NCI-H2227 (cell line): ENCODE measurements around the gene TUBB1.
"Not testable (repeated sequence)": the region's sequence is repeated elsewhere in the genome, so short reads cannot be mapped to it uniquely, and the experiment has no call there.

ENCODE experiments used
- DNase-seq: peaks from one replicate; lab custom pipeline; 2025; ENCODE audit not compliant: unreplicated experiment; lab: John Stamatoyannopoulos, UW

Gene TUBB1

DNA sequence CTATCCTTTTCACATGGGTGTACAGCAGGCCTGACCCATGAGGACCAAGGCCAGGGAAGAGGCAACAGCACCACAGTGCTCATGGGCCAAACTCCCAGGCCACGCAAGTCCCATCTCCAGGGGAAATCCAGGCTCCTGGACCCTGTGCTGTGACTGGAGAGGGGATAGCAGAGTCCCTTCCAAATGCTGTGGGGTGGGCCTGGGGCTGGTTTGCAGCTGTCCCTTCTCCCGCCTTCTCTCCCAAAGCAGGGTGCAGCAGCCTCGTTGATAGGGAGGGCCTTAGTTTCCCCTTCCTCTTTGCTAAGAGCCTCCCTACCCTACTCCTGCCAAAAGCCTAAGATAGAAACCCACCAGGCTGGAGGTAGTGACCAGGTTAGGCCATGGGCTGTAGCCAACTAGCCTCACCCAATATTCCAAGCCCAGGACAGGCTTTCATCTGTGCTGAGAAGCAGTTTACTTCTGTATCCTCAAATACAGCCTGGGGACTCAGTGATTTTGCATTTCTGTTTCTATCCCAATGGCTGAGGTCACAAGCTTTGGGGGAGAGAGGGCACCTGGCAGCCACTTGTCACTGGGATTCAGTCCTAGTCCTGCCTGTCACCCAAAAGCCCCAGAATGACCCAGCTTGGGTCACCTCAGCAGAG lies 13.6 kb upstream of the TUBB1 start:
- no peak for DNase-seq

DNA sequence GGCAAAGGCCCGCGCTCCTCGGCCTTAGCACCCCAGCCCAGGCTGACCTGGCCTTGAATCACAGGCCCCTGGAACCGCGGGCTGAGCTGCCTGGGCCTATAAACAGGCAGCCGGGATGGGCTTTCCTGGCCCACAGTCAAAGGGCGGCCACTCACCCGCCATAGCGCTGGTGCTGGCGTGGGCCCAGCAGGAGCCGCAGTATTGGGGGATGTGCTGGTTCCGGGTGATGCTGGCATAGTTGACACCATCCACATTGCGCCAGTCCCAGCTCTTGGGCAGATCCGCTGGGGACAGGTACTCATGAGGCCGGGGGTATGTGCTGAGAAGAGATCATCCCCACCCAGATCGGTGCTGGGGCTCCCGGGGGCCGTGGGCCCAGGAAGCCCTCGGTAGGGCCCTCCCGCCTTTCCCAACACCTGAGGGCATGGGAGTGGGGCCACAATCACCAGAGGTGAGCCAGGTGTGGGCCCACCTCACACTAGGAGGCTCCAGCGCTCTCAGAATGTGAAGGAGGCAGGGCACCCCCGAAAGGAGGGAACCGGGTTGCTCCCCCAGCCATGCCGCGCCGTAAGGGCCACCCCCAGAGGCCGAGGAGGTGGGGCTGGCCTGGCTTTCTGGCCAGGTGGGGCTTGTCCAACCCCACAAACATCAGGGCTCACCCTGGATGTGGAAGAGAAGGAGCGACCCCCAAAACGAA lies 12.9 kb upstream of the TUBB1 start:
- DNase-seq, result no peak

DNA sequence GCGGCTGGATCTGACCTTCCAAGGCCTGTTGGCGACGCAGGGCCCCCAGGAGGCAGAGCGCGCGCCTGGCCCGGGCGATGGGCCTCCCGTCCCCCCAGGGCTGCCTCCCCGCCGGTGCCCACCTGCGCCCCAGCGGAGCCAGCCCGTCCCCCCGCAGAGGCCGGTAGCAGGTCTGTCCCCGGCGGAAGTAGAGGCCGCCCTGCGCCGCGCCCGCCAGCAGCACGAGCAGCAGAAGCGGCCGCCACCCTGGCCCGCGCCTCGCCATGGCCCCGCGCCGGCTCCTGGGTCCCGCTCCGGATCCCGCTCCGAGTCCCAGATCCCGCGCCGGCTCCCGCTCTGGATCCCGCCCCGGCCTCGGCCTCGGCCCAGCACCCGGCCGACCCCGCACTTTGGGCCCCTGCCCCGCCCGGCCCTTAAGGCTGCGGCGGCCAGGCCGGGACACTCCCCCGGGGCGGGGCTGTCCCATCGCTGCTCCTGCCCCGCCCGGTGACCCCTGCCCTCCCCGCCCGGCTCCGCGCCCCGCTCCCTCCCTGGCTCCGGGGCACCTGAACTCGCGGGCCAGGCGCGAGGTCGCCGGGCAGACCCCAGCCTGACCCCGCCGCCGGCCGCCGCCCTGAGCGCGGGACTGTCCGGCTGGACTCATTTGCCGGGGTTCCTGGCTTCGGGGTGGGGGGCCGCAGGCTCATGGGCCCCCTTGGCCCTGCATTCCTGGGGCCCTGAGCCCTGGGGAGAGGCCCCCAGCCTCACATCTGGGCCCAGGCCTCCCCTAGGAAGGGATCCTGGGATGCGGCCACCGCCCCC lies 12.2 kb upstream of the TUBB1 start, which contains the start of gene CTSZ:
Gene CTSZ (minus strand): TSS at position 391 of the 801 bp plus-strand sequence. CDS start 126 bp downstream, at position 265.
- no peak for DNase-seq

DNA sequence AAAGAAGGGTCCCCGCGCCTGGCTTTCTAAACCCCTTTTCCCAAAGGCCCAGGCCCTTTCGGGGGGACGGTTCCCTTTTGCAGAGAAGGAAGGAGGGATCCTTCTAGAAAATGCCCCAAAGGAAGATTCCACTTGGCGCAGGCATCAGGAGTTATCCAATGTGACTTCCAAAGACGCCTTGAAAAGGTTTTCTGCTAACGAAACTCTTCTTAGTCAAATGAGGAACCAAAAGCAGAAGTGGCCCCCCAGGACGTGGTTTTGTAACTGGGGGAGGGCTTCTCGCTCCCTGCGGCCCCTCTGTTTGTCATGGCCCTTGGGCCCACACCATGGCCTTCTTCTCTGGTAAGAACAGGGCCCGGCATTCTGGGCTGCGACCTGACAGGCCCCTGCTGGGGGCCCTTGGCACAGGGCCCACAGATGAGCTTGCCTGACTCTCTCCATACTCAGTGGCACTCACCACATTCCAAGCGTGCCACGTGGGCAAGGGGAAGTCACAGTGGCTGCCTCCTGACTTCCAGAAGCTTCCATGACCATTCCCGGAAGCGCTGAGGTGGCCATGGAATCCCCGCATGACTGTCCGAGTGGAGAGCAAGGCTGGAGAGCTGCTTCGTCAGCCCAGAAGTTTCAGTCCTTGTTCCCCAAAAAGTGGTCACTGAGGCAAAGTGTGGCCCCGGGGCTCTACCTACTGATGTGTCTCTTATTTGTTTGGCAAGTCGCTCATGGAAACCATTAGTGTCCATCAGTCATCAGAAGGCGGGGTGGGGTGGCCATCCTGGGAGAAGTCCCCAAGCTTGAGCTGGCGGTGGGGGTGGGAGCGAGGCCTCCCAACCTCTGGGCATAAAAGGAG lies 11.3 kb upstream of the TUBB1 start:
- no peak for DNase-seq

DNA sequence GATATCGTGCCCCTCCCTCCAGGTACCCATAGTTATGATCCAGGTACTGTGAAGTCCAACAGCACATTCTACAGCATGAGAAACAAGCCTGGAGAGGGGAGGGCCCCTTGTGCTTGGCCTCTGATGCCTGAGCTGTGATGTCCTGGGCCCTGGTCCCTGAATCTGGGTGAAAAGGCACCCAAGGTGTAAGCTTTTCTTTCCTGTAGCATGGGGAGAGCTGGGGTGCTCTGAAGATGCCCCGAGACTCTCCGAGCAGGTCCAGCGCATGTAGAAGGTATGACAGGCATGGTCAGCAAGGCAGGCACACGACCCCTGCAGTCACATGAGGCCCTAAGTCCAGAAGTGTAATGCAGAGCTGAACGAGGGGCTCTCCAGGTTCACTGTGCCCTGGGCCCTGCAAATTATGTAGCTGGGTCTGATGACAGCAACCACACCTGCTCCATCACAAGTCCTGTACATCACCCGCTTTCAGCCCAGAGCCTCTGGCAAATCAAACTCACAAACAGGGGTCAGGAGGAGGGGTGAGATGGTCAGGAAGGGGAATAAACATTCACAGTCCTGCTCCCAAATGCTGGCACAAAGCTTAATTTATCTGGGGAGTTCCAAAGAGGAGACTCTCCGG lies 10.4 kb upstream of the TUBB1 start:
- DNase-seq, result no peak

DNA sequence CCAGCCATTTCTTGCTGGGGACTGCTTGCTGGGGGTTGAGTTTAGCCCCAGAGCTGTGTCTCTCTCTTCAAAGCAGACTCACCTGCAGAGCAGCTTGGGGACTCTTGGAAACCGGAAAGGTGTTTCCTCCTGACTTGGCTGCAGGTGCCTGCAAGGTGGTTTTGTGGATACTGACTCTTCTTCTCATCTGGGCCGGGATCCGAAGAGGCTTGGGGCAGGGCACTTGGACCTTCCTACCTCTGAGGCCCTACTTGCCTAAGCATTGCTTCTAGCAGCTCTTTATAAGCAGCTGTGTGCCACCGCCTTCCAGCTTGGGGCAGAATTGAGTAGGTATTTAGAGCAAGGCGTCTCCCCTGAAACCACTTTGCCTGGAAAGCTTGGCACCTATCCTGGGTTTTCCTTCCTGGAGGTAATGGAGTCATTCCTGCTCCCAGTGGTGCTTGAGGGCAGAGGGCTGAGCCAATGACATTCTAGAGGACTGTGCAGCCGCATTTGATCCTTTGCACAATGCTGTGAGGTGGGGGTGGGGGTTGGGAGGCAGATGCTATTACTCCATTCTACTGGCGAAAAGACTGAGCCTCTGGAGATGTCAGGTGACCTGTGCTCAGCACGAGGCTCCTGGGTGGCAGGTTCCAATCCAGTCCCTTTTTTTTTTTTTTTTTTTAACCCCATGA lies 8.8 kb upstream of the TUBB1 start:
- no peak for DNase-seq

DNA sequence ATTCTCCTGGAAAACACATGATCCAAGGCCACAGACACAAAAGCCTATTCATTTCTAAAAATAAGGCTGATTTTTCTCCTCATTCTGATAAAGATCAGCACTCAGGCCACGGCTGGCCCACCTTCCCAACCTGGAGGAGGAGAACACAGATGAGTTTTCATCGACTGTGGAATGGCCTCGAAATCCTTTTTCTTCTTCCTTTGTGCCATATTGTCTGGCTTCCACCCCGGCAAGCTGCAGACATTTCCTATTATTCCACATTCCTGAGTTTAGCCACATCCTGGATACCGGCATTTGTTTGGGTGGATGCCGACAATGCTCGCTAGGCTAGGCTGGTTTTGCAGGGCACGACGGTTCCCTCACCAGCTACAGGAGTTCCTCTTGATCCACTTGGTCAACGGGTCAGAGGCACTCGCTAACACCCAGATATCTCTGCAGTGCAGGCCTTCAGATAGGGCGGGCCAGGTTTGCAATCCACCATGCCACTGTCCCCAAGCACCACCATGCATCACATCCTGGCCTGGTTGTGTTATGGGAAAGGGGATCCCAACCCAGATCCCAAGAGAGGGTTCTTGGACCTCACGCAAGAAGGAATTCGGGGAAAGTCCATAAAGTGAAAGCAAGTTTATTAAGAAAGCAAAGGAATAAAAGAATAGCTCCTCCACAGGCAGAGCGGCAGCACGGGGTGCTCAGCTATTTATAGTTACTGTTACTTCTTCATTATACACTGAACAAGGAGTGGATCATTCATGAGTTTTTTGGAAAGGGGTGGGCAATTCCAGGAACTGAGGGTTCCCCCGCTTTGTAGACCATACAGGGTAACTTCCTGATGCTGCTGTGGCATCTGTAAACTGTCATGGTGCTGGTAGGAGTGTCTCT lies 8.0 kb upstream of the TUBB1 start:
- DNase-seq, result no peak

DNA sequence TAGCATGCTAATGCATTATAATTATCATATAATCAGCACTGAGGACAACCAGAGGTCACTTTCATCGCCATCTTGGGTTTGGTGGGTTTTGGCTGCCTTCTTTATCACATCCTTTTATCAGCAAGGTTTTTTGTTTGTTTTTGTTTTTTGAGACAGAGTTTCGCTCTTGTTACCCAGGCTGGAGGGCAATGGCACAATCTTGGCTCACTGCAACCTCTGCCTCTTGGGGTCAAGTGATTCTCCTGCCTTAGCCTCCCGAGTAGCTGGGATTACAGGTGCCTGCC lies 7.4 kb upstream of the TUBB1 start:
- DNase-seq, result not testable (repeated sequence)

DNA sequence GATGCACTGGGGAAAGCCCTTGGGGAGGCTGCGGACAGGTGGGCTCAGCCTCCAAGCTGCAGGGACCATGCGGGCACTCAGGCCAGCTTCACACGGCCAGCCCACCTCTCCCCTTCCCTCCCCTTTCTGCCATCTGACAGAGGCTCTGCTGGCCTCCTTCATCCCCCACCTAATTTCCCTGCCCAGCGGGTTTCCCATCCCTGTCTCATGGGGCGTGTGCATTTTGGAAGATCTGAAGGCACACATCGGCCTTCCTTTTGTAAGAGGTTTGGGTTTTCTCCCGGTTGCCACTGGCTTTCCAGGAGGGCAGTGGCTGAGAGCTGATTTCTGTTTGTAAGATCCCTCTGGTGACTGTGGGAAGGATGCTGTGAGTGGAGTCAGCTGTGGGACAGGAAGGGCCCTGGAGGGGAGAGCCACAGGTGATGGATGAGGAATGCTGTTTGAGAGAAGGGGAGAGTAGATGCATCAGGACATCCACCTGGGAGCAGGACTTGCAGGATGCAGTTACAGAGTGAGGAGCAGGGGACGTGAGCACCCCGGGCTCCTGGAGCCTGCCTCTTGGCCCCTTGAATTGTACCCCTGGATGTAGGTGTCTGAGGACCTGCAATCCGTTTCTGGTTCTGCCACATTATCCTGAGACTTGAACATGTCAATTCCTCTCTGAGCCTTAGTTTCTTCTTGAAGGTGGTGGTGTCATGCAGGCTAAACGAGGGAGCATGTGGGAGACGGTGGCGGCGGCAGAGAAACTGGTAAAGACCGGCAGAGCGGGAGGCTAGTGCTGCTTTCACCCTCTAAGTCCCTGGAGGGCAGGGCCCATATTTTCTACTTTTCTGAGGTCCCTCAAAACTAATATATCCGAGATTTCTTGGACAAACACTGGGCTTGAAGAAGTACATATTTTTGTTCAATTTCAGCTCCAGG lies 5.9 kb upstream of the TUBB1 start:
- DNase-seq, result no peak

DNA sequence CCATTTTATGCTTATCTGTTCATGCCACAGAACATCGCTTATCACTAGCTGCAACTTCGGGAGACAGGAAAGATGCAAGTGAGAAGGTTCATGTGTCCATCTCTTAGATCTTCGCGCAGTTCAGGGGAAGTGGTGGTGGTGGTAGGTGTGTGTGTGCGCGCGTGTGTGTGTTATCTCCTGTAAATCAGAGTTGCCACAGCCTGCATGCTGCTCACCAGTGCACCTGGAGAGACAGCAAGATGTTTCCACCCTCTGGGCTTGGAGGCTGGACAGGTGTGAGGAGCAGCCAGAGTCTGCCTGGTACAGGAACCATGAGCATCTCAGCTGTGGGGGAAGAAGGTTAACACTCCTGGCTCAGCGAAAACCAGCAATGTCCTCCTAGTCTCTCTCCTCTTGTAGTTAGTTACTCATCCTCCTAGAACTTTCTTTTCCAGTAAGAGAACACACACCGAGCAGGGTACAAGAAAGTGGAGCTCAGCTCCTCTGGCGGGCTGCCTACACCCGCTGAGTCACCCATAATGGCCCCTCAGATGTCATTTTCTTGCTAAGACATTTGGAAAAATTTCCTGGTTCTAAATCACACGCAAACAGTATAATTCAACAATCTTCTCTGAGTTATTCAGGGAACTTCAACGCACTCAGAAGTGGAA lies 5.1 kb upstream of the TUBB1 start:
- no peak for DNase-seq

DNA sequence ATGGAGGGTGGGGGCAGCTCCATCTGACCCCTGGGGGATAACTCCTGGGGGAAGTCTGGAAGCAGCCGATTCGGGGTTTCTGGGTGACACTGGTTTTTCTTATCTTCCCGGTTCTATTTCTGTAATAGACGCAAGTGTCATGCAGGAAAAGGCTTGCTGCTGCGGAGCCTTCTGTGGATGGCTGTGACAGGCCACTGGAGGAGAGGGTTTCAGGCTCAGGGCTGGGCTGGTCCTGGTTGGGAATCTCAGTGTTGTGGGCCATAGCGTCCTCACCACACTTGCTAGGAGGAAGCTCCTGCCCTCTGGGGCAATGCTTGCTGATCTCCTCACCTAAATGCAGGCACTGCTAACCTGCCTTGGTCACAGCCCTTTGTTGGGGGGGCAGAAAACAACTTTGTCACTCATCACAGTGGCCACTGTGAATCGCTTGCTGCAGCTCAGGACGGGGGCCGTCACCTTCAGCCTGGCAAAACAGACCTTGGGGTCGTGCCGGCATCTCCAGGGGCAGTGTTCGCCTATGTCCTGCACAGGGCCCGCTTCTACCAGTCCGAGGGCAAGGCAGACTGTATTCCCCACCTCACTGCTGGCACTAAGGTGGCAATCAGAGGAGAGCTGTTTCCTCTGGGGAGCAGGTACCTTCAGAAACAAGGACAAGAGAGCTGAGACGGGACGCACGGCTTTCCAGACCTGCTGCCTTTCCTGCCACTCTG lies 4.4 kb upstream of the TUBB1 start:
- DNase-seq, result no peak

DNA sequence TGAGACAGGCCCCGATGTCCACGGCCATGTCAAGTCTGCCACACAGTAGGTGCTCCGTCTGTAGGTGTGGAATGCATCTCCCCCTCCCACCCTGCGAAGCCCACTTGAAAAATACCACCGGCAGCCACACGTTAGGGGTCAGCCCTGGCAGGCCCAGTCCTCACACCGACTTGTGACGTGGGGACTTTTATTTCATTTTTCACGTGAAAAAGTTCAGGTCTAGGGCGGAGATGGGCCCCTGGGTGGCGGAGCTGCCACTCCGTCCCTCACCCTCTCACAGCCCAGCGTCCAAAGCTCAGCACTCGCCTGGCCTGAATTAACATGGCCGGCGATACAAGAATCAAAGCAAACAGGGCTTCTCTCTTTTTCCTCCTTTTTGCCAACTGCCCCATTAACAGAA lies 3.8 kb upstream of the TUBB1 start:
- no peak for DNase-seq

DNA sequence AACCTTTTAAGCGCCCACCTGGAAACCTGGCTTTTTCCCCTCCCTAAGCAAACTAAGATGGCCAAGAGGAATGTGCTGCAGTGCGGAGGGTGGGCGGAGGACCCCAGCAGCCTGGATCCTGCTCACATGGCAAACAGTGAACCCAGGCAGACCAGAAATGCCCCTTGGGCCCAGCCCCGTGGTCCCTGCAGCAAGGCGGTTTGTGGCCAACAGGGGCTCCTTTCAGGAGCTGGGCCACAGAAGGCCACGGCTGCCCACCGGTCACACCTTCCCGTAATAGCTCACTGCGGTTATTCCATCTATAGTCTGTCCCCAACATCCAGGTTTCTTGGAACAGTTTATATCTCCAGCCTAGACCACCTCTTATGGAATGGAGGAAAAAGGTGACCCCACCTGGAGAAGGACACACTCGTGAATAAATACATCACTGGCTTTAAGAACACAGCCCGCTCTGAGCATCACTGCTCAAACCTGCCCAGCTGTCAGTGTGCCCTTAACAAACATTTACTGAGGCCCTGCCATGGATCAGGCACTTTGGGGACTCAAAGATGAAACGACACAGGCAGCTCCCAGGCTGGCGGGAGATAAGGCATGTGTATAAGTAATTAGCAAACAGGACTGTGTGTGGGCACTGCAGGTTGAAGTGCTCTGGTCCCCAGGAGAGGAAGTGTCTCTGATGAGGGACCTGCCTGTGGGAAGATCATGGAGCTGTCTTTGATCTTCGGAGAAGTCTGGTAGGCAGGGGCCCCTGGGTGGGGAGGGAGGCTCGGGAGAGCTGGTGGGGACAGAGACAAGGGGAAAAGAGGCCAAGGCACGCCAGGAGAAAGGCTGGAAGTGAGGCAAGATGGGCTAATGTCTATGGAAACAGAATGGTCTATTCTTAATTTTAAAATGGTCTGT lies 3.2 kb upstream of the TUBB1 start:
- DNase-seq, result no peak

DNA sequence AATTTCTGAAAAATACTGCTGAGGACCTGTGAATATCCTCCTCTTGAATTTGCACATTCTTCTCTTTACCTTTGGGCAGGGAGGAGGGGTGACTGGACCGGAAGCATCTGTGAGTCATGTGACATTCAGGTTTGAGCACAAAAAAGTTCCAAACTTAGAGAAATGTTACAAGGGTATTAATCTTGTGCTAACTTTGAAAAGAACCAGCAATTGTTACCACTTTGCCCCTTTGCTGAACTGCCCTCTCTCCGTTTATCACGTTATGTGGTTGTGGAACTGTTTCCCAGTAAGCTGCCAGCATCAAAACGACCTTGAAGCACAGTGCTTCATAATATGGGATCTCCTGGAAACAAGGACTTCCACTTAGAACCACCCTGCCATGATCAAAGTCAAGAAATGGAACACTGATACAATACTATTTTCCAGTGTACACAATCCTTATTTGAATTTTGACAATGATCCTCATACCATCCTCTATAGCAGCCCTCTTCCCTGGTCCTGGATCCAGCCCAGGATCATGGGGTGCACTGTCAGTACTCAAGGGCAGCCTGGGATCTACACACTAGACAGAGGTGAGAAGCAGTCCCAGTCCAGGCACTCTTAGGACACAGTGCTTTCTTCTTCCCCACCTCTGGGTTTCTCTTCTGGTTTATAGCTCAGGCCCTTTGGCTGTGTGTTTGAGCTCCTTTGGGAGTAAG lies 2.3 kb upstream of the TUBB1 start:
- DNase-seq, result no peak

DNA sequence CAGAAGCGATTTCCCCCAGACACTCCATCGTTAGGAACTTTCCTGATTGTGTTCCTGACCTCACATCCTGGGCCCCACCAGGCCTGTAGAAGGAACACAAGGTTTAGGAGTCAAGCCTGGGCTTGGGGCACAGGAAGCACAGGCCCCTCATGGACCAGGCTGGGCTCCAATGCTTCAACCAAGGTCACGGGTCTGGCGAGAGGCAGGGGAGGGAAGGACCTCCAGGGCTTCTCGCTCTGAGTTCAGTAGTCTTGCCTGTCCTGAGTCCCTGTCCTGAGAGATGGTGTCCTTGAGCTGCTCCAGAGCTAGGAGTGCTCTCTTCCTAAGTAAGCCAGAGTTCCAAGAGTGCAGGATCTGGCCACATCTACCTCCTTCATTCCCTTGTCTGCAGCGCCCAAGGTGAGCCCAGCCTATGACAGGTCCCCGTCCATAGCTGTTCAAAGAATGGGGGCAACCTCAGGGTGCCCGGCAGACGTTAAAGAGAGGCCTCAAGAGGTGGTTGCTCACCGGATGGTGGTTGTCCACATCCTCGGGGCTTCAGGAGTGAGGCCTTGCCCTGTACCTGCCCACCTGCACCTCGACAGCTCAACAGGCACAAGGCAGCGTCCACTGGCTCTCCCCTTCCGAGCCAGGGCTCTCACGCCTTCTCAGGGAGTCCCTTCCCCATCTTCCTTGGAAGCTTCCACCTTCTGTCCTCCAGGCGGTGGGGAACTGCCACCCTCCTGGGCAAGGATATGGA lies 1.6 kb upstream of the TUBB1 start:
- no peak for DNase-seq
